ENCODE measurements around the gene PRR36.

DNA sequence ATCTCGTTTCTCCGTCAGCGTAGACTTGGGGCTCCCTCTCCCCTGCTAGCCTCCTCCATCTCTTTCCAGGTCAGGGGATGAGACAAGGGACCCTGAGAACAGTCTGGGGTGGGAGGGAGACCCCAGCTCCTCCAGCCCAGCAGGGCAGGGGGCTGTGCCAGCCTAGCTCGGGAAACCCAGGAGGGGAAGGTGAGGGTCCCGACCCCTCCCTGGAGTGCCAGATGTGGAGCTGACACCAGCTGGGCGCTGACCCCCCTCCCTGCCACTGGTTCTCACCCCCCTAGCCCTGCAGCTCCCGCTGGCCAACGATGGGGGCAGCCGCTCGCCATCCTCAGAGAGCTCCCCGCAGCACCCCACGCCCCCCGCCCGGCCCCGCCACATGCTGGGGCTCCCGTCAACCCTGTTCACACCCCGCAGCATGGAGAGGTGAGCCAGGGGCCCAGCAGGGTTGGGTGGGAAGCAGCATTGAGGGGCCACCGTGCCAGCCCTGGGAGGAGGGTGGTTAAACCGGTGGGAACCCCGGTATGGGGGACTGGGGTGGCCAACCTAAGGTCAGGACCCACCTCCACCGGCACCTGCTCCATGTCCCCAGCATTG, 35.4 kb upstream of the PRR36 start:
- TF ChIP-seq POLR2A (IDR thresholded peaks at IDR 0.05) = no peak
- TF ChIP-seq, protein P1, sequence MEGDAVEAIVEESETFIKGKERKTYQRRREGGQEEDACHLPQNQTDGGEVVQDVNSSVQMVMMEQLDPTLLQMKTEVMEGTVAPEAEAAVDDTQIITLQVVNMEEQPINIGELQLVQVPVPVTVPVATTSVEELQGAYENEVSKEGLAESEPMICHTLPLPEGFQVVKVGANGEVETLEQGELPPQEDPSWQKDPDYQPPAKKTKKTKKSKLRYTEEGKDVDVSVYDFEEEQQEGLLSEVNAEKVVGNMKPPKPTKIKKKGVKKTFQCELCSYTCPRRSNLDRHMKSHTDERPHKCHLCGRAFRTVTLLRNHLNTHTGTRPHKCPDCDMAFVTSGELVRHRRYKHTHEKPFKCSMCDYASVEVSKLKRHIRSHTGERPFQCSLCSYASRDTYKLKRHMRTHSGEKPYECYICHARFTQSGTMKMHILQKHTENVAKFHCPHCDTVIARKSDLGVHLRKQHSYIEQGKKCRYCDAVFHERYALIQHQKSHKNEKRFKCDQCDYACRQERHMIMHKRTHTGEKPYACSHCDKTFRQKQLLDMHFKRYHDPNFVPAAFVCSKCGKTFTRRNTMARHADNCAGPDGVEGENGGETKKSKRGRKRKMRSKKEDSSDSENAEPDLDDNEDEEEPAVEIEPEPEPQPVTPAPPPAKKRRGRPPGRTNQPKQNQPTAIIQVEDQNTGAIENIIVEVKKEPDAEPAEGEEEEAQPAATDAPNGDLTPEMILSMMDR (IDR thresholded peaks at IDR 0.05) = no peak
